Measurements from ENCODE around the gene BNIP3.

- no peak for TF ChIP-seq POLR2AphosphoS5 (IDR thresholded peaks at IDR 0.05; ENCODE audit: low read depth, low read length)
- no peak for TF ChIP-seq SIN3A (IDR thresholded peaks at IDR 0.05; ENCODE audit: low read depth)
- TF ChIP-seq CTCF (IDR thresholded peaks at IDR 0.05 in 2 of 3, conservative IDR thresholded peaks at IDR 0.05 in 1 of 3; ENCODE audit: borderline replicate concordance in 1 of 3, insufficient read depth in 1 of 3, low read depth in 2 of 3, low read length in 2 of 3), result no peak
- no peak for TF ChIP-seq POLR2A (IDR thresholded peaks at IDR 0.05; ENCODE audit: borderline replicate concordance, extremely low read depth, insufficient read depth, insufficient read length)
These were observed 38.7 kb upstream of the BNIP3 start for GRCh38 chr10:132020456-132020855.

Data from HCT116 (cell line).